ENCODE measurements around the gene MIPOL1.

The MIPOL1 gene

DNA sequence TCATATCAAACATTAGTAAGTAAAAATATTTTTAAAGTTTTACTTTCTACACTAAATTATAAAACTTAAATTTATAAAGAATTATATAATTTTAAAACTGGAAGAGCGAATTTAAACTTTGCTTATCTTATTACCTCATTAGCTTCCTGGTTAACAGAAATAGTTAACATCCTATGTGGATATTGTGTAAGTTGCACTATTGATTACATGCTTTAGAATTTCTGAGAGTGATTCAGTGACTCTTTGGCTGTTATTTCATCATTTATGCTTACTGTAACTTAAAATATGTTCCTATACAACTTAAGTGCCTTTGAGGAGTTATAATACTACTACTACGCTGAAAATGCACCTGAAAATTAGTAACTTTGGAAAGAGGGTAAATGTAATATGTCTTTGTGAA, 295.9 kb downstream of the MIPOL1 start:
- peak; percentile 27 for DNase-seq (ENCODE audit: low read depth)
- no peak overlapping the region for H3K4me3 ChIP-seq (ENCODE audit: low read length)
- TF ChIP-seq, protein P1, sequence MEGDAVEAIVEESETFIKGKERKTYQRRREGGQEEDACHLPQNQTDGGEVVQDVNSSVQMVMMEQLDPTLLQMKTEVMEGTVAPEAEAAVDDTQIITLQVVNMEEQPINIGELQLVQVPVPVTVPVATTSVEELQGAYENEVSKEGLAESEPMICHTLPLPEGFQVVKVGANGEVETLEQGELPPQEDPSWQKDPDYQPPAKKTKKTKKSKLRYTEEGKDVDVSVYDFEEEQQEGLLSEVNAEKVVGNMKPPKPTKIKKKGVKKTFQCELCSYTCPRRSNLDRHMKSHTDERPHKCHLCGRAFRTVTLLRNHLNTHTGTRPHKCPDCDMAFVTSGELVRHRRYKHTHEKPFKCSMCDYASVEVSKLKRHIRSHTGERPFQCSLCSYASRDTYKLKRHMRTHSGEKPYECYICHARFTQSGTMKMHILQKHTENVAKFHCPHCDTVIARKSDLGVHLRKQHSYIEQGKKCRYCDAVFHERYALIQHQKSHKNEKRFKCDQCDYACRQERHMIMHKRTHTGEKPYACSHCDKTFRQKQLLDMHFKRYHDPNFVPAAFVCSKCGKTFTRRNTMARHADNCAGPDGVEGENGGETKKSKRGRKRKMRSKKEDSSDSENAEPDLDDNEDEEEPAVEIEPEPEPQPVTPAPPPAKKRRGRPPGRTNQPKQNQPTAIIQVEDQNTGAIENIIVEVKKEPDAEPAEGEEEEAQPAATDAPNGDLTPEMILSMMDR (IDR thresholded peaks at IDR 0.05; ENCODE audit: insufficient read depth, low read depth, low read length, missing control alignments), result no peak

DNA sequence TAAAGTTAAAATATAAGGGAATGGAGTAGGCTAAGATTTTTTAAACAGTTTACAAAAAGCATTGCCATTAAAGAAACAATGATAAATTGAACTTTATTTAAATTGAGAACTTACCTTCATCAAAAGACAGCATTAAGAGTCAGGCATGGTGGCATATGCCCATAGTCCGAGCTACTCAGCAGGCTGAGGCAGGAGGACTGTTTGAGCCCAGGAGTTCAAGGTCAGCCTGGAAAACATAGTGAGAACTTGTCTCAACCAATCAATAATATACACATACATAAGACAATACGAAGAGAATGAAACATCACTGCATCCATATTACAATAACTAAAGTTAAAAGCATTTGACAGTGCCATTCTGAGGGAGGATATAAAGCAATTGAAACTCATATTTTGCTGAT, 299.7 kb downstream of the MIPOL1 start:
- H3K4me3 ChIP-seq (ENCODE audit: low read length), result no peak overlapping the region
- TF ChIP-seq, protein P1 (IDR thresholded peaks at IDR 0.05; ENCODE audit: insufficient read depth, low read depth, low read length, missing control alignments), result no peak
- no peak for DNase-seq (ENCODE audit: low read depth)

DNA sequence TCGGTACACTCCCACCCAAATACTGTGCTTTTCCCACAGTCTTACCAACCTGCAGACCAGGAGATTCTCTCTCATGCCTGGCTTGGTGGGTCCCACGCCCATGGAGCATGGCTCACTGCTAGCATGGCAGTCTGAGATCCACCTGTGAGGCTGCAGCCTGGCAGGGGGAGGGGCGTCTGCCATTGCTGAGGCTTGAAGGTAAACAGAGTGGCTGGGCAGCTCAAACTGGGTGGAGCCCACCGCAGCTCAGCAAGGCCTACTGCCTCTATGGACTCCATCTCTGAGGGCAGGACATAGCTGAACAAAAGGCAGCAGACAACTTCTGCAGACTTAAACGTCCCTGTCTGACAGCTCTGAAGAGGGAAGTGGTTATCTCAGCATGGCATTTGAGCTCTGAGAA, 304.1 kb downstream of the MIPOL1 start:
- H3K4me3 ChIP-seq (ENCODE audit: low read length), result no peak overlapping the region
- TF ChIP-seq, protein P1 (IDR thresholded peaks at IDR 0.05; ENCODE audit: insufficient read depth, low read depth, low read length, missing control alignments), result no peak
- DNase-seq (ENCODE audit: low read depth), result no peak

DNA sequence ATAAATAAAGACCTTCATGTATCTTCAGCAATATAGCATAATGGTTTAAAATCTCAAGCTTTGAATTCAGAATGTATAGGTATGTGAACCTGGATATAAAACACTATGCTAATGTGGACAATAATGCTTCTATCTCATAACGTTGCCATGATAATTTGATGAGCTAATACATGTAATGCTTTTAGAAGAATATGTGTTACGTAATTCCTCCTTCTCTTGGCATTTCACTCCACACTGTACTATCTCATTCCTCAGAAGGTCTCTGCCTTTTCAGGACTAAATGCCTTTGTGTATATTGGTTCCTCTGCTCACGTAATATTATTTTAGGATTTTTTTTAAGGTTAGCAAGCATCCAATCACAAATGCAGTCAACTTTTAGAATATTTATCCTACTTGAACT, 310.8 kb downstream of the MIPOL1 start:
- H3K4me3 ChIP-seq (ENCODE audit: low read length), result no peak overlapping the region
- peak; percentile 1 for DNase-seq (ENCODE audit: low read depth)
- TF ChIP-seq, protein P1 (IDR thresholded peaks at IDR 0.05; ENCODE audit: insufficient read depth, low read depth, low read length, missing control alignments), result no peak

DNA sequence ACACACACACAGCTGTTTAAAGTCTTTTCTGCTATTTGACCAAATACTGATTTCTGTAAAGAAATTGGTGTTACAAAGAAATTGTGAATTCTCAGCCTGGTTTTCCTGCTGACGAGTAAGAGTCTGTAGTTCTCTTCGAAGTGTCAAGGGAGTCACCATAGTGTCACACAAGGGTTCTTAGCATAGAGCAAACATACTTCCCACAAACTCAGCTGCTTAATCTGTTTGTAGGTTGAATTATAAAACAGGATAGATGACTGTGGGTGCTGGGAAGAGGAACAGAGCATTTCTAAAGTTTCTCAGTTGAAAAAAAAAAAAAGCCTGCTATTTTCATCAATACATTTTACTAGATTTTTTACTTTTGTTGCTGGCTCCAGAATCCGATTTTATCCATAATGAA, 314.4 kb downstream of the MIPOL1 start:
- TF ChIP-seq, protein P1 (IDR thresholded peaks at IDR 0.05; ENCODE audit: insufficient read depth, low read depth, low read length, missing control alignments), result no peak

DNA sequence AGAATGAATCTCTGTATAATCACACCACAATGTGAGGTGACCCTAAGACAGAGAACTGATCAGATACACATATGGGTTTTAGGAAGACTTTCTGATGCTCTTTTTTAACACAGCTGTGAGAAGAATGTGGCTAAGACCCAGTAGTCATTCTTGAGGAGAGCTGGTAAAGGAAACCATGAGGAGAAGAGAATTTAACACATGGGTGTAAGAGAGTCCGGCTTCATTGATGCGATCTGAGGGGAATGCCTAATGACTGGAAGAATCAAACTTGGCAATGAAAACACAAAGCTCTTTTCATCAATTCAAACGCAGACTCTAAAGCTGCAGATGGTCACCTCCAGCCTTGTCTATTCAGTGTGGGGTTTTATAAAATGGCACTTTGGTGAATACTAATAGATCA, 318.0 kb downstream of the MIPOL1 start:
- TF ChIP-seq, protein P1 (IDR thresholded peaks at IDR 0.05; ENCODE audit: insufficient read depth, low read depth, low read length, missing control alignments), result no peak
- no peak for DNase-seq (ENCODE audit: low read depth)
- H3K4me3 ChIP-seq (ENCODE audit: low read length), result no peak overlapping the region

More for the DNA sequence above, 314.4 kb downstream of the MIPOL1 start:
- no peak overlapping the region for H3K4me3 ChIP-seq (ENCODE audit: low read length)
- DNase-seq (ENCODE audit: low read depth), result no peak

DNA sequence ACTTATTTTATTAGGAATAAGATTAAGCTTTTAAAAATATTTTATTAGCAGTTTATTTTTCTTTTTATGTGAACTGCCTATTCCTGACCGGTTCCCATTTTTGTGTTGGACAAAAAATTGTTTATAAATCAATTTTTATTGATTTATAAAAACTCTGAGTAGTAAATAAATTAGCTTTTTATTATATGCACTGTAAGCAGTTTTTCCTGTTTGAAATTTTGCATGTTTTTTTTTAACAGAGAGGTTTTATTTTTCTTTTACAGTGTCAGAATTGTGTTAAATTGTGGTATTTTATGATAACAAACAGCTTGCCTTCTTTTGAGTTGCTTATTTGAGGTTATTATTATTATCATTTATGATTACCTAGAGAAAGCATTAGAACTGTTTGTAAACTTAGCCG, 329.3 kb downstream of the MIPOL1 start:
- DNase-seq (ENCODE audit: low read depth), result no peak
- TF ChIP-seq, protein P1 (IDR thresholded peaks at IDR 0.05; ENCODE audit: insufficient read depth, low read depth, low read length, missing control alignments), result no peak
- H3K4me3 ChIP-seq (ENCODE audit: low read length), result no peak overlapping the region
